Fibroblast of mammary gland (primary cell): Measurements from ENCODE around the gene RXFP2.

Source experiments
- DNase-seq: peaks from one replicate; pipeline ENCODE4 v3.0.0-alpha.2; 2010; ENCODE audit warnings: low read depth
- H3K4me3 ChIP-seq: 2 replicates; pipeline ENCODE4 v1.5.1; 2011; ENCODE audit warnings: low read depth, mild to moderate bottlenecking, low read length, moderate library complexity; ENCODE audit not compliant: control insufficient read depth
- TF ChIP-seq, protein P1 (sequence below): conservative IDR thresholded peaks from 2 replicates; pipeline ENCODE4 v1.5.1; 2011; ENCODE audit warnings: low read depth, low read length, inconsistent platforms; ENCODE audit not compliant: control insufficient read depth, insufficient read depth

The RXFP2 gene, protein sequence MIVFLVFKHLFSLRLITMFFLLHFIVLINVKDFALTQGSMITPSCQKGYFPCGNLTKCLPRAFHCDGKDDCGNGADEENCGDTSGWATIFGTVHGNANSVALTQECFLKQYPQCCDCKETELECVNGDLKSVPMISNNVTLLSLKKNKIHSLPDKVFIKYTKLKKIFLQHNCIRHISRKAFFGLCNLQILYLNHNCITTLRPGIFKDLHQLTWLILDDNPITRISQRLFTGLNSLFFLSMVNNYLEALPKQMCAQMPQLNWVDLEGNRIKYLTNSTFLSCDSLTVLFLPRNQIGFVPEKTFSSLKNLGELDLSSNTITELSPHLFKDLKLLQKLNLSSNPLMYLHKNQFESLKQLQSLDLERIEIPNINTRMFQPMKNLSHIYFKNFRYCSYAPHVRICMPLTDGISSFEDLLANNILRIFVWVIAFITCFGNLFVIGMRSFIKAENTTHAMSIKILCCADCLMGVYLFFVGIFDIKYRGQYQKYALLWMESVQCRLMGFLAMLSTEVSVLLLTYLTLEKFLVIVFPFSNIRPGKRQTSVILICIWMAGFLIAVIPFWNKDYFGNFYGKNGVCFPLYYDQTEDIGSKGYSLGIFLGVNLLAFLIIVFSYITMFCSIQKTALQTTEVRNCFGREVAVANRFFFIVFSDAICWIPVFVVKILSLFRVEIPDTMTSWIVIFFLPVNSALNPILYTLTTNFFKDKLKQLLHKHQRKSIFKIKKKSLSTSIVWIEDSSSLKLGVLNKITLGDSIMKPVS

DNA sequence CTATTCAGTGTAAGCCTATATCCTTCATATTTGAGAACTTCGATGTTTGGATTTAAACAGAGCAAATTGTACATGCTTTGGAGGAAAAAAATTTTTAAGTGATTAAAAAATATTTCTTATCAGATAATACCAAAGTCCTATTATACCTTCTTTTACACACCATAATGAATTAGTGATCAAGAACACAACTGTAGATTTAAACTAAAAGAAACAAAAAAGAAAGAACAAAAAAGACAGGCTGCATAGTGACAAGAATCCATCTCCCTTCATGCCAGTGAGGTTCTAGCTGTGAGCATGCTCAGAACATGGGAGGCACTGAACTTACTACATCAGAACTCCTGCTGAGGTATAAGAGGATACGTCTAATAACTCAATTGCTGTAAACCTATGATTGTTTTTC, at the start of gene RXFP2:
RXFP2 (plus strand) TSS at position 301 of the 400 bp plus-strand sequence; CDS start at position 388, 87 bp downstream.
- no peak within 1 kb of the TSS for H3K4me3 ChIP-seq
- no peak for DNase-seq
- TF ChIP-seq, protein P1, sequence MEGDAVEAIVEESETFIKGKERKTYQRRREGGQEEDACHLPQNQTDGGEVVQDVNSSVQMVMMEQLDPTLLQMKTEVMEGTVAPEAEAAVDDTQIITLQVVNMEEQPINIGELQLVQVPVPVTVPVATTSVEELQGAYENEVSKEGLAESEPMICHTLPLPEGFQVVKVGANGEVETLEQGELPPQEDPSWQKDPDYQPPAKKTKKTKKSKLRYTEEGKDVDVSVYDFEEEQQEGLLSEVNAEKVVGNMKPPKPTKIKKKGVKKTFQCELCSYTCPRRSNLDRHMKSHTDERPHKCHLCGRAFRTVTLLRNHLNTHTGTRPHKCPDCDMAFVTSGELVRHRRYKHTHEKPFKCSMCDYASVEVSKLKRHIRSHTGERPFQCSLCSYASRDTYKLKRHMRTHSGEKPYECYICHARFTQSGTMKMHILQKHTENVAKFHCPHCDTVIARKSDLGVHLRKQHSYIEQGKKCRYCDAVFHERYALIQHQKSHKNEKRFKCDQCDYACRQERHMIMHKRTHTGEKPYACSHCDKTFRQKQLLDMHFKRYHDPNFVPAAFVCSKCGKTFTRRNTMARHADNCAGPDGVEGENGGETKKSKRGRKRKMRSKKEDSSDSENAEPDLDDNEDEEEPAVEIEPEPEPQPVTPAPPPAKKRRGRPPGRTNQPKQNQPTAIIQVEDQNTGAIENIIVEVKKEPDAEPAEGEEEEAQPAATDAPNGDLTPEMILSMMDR, result no peak

DNA sequence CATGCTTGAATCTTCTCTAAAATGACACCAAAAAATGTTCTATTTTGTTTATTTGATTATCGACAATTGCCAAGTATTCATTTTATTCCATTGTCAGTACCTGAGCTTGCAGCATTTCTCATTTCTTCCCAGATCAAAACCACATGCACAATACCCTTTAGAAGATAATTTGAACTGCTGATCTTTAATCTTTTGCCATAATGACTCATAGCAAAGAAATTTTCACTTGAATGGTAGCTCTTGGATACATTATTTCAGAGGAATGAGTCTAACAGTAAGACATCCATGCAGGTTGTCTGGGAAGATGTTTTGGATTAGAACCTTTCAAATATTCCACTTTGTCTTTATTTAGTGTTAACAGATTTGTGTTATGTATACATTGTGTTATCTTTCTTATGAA, 42.0 kb upstream of the RXFP2 start:
- DNase-seq, result peak; percentile 27
- TF ChIP-seq, protein P1, result no peak
- H3K4me3 ChIP-seq, result no peak overlapping the region

- H3K4me3 ChIP-seq, result no peak overlapping the region
- DNase-seq, result no peak
Observed at GRCh38 chr13:31699650-31700049, 39.7 kb upstream of the RXFP2 start.

DNA sequence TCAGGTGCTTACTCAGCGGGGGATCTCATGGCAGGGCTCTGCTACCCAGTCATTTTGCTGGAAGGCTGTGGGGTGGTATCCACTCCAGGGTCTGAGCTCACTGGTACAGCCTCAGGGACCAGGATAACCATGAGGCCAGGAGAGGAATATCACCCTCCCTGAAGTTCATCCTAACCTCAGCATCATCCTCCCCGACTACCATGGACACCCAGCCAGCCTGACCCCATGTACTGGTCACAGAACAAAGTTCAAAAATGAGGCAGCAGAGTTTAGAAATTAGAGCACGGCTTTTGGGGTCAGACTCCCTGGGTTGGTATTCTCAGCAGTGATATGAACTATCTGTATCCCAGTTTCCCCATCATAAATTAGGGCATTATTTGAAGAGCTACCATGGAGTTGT, 35.5 kb upstream of the RXFP2 start:
- DNase-seq, result no peak
- TF ChIP-seq, protein P1, result no peak
- no peak overlapping the region for H3K4me3 ChIP-seq

More at GRCh38 chr13:31699650-31700049, 39.7 kb upstream of the RXFP2 start:
- TF ChIP-seq, protein P1, result peak; percentile 20

GRCh38 chr13:31706105-31706504, 33.2 kb upstream of the RXFP2 start:
- TF ChIP-seq, protein P1, result no peak
- DNase-seq, result no peak
- H3K4me3 ChIP-seq, result no peak overlapping the region

GRCh38 chr13:31717583-31717982, 21.7 kb upstream of the RXFP2 start:
- no peak overlapping the region for H3K4me3 ChIP-seq
- TF ChIP-seq, protein P1, result no peak
- DNase-seq, result no peak
